MCF 10A (cell line): ENCODE results near the gene RHOBTB3. TPM values are rescaled to one million over a fixed set of nuclear protein-coding genes. Genes with fewer than 3 reads are reported as not detected.
A peak's percentile ranks its signal among the peaks of the same experiment; 100 is the strongest.

Source experiments
- BruUV-seq: library from RNA; stranded (reverse); fragments of 400-500 nt; replicated peaks from 2 replicates; lab custom pipeline; 2021; lab: Mats Ljungman, UMichigan
- CTCF ChIA-PET: fragments of 300-600 bp; sonication (Branson Sonifier 250); formaldehyde crosslinking; extraction: SDS; loops from one replicate; lab custom pipeline; 2021; ENCODE audit warnings: antibody characterized with exemption, inconsistent platforms; lab: Yijun Ruan, JAX
- POLR2A ChIA-PET: fragments of 300-600, 350-650 bp; sonication (Branson Sonifier 250); formaldehyde crosslinking; extraction: SDS; loops from one replicate; lab custom pipeline; 2020; ENCODE audit warnings: antibody characterized with exemption, inconsistent platforms; lab: Yijun Ruan, JAX
- DNase-seq: peaks from one replicate; pipeline ENCODE4 v3.0.0-alpha.2; 2018; ENCODE audit not compliant: unreplicated experiment
- H3K27ac Mint-ChIP-seq: one replicate; pipeline ENCODE4 v1.8.0; 2022; ENCODE audit warnings: mild to moderate bottlenecking, low read depth, mixed read lengths; ENCODE audit not compliant: unreplicated experiment
- H3K27me3 Mint-ChIP-seq: one replicate; pipeline ENCODE4 v1.8.0; 2022; ENCODE audit warnings: mixed read lengths; ENCODE audit not compliant: insufficient read depth, unreplicated experiment
- H3K36me3 Mint-ChIP-seq: one replicate; pipeline ENCODE4 v1.8.0; 2022; ENCODE audit warnings: mild to moderate bottlenecking, moderate library complexity, mixed read lengths; ENCODE audit not compliant: insufficient read depth, unreplicated experiment
- H3K4me1 Mint-ChIP-seq: one replicate; pipeline ENCODE4 v1.8.0; 2022; ENCODE audit warnings: mixed read lengths; ENCODE audit not compliant: insufficient read depth, unreplicated experiment
- H3K4me3 Mint-ChIP-seq: one replicate; pipeline ENCODE4 v1.8.0; 2022; ENCODE audit warnings: mild to moderate bottlenecking, moderate library complexity, mixed read lengths; ENCODE audit not compliant: unreplicated experiment
- H3K9me3 Mint-ChIP-seq: one replicate; pipeline ENCODE4 v1.8.0; 2022; ENCODE audit warnings: mixed read lengths; ENCODE audit not compliant: unreplicated experiment
- intact Hi-C: fragments of 100-400 bp; cut with micrococcal nuclease; formaldehyde crosslinking; loops from 2 replicates; pipeline ENCODE4 v1.14.1; 2022
- total RNA-seq: library from RNA; stranded (reverse); gene quantifications from 2 replicates; pipeline ENCODE4 v1.2.3, GENCODE V29; 2022
- TF ChIP-seq, protein P1 (sequence below): fragments of 200-600 bp; IDR thresholded peaks from one replicate; pipeline ENCODE4 v1.8.0; 2022; ENCODE audit warnings: antibody characterized with exemption, mild to moderate bottlenecking; ENCODE audit not compliant: unreplicated experiment

RHOBTB3 gene
- total RNA-seq, 1 experiment from 2014 or later: 3.4 TPM

DNA sequence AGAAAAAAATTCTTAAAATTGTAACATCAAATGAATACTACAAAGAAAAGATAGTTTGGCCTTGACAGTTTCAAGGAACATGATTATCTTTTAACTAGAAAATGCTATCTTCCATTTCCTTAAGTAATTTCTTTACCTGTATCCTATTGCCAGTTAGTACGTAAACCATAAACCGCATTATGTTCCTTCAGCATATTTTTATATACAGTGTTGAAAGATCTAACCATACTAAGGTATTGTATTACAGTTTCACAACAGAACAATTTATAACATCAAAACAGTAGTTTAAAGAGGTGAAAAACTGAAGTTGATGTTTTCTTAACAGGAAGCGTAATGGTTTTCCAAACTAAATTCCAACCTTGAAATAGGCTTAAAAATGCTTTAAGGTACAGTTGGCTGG, 46.3 kb downstream of the RHOBTB3 start:
- DNase-seq: peak; percentile 36
- TF ChIP-seq, protein P1, sequence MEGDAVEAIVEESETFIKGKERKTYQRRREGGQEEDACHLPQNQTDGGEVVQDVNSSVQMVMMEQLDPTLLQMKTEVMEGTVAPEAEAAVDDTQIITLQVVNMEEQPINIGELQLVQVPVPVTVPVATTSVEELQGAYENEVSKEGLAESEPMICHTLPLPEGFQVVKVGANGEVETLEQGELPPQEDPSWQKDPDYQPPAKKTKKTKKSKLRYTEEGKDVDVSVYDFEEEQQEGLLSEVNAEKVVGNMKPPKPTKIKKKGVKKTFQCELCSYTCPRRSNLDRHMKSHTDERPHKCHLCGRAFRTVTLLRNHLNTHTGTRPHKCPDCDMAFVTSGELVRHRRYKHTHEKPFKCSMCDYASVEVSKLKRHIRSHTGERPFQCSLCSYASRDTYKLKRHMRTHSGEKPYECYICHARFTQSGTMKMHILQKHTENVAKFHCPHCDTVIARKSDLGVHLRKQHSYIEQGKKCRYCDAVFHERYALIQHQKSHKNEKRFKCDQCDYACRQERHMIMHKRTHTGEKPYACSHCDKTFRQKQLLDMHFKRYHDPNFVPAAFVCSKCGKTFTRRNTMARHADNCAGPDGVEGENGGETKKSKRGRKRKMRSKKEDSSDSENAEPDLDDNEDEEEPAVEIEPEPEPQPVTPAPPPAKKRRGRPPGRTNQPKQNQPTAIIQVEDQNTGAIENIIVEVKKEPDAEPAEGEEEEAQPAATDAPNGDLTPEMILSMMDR: no peak
- intact Hi-C loops: no loop called here
- no peaks in the 10 kb centered on the region for H3K9me3 Mint-ChIP-seq
- ChIA-PET POLR2A (interaction anchor here (1.9 kb wide), 1 partner anchor 130 kb away, joined by 6 read pairs; the partner anchor contains the start of gene RFESD), CTCF (interaction anchor here (0.7 to 1.5 kb wide), 3 partner anchors 10 to 114 kb away, joined by 3 to 5 read pairs (median 4); no protein-coding TSS in a partner anchor)
- H3K36me3 Mint-ChIP-seq: no peaks in the 10 kb centered on the region
- peaks cover 3% of the 10 kb centered on the region for H3K4me1 Mint-ChIP-seq
- no peaks in the 10 kb centered on the region for H3K27me3 Mint-ChIP-seq
- no TSS peak for BruUV-seq
- H3K4me3 Mint-ChIP-seq: no peak overlapping the region
- no peak overlapping the region for H3K27ac Mint-ChIP-seq

DNA sequence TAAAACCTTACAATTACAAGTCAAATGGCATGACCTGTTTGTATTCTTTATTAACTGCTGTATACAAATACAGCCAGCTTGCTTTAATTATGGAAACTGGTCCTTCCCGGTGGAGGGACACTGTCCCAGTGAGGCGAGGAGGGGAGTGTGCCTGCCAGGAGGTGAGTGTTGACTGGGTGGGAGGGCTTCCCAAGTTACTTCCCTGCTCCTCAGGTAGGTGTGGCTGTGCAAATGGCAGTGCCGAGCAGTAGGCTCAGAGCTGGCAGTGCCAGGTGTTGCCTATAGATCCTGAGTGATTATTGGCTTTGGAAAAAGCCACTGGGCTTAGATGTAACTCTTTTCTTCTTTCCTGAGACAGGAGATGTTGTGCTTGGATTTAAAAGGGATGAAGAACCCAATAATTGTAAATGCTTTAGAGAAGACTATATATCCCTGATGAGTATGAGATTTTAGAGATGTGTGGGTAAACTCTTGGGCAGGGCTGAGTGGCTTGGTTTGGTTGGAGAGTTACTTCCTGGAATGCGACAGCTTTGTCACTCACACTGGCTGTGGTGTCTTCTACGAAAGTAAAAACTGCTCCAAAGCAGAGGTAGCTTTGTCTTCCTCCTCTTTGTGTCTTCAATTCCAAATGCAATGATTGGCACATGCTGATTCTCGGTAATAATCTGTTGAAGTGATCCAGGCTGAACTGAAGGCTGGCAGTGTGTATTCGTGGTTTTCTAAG, 47.7 kb downstream of the RHOBTB3 start:
- H3K4me1 Mint-ChIP-seq: peaks cover under 1% of the 10 kb centered on the region
- H3K4me3 Mint-ChIP-seq: no peak overlapping the region
- H3K9me3 Mint-ChIP-seq: no peaks in the 10 kb centered on the region
- POLR2A ChIA-PET: interaction anchor here (0.5 to 1.9 kb wide), 5 partner anchors 43 to 132 kb away, joined by 3 to 6 read pairs (median 3); partner anchors contain the start of genes GLRX and RFESD
- TF ChIP-seq, protein P1: no peak
- no peak overlapping the region for H3K27ac Mint-ChIP-seq
- CTCF ChIA-PET: interaction anchor here (0.6 to 5.8 kb wide), 13 partner anchors 9 to 135 kb away, joined by 3 to 119 read pairs (median 6); partner anchors contain the start of gene RFESD
- no TSS peak for BruUV-seq
- intact Hi-C loops: no loop called here
- H3K36me3 Mint-ChIP-seq: no peaks in the 10 kb centered on the region
- H3K27me3 Mint-ChIP-seq: no peaks in the 10 kb centered on the region
- DNase-seq: no peak

DNA sequence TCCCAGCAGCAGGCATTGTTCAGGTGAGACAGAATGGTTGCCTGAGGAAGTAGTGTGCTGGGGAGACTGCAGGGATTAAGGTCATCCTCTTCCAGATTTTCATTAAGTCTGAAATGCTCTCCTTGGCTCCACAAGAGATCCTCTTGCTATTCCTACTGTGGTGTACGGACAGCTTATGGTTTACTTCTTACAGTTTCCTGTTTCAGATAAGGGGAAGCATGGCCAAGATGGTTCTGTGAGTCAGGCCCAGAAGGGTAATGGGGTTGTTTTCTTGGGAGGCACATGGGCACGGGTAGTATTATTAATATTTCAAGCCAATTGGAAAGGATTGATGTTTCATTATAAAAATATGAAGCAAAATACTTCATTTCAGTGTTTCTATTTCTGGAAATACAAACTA, 48.5 kb downstream of the RHOBTB3 start:
- Mint-ChIP-seq H3K36me3 (no peaks in the 10 kb centered on the region), H3K27ac (no peak overlapping the region), H3K9me3 (no peaks in the 10 kb centered on the region), H3K4me1 (no peaks in the 10 kb centered on the region), H3K27me3 (no peaks in the 10 kb centered on the region), H3K4me3 (no peak overlapping the region)
- ChIA-PET CTCF (interaction anchor here (0.7 to 5.8 kb wide), 13 partner anchors 10 to 136 kb away, joined by 3 to 119 read pairs (median 6); partner anchors contain the start of gene RFESD), POLR2A (interaction anchor here (1.3 to 1.9 kb wide), 2 partner anchors 42 to 132 kb away, joined by 3 to 6 read pairs; partner anchors contain the start of genes GLRX and RFESD)
- no peak for DNase-seq
- TF ChIP-seq, protein P1: no peak
- BruUV-seq: no TSS peak
- intact Hi-C loops: no loop called here

DNA sequence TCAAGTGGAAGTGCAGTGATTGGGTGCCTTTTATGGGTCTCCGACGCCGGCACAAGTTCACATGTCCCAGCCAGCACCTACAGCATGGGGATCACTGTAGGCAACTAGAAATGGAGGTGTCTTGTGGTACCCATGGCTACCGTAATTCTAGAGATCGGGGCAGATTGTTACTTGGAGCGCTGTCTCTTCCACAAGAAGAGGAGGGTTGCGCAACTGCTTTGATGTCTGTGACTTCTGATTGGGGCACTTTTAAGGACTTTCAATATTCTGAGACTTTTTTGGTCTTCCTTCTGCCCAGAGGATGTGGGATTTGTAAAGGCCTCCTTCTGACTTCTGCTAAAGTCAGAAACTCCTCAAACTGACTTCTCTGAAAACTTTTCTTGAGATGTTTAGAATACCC, 49.5 kb downstream of the RHOBTB3 start:
- Mint-ChIP-seq H3K27me3 (no peaks in the 10 kb centered on the region), H3K36me3 (no peaks in the 10 kb centered on the region), H3K4me1 (no peaks in the 10 kb centered on the region), H3K4me3 (no peak overlapping the region), H3K27ac (no peak overlapping the region), H3K9me3 (no peaks in the 10 kb centered on the region)
- BruUV-seq: no TSS peak
- no peak for DNase-seq
- intact Hi-C loops: no loop called here
- ChIA-PET POLR2A (interaction anchor here (1.1 to 2.1 kb wide), 8 partner anchors 42 to 134 kb away, joined by 3 to 28 read pairs (median 5); partner anchors contain the start of genes GLRX, RFESD and RHOBTB3), CTCF (interaction anchor here (0.6 to 7.7 kb wide), 44 partner anchors 11 to 555 kb away, joined by 3 to 336 read pairs (median 6); partner anchors contain the start of genes GLRX, RFESD and RHOBTB3)
- TF ChIP-seq, protein P1: no peak
